ENCODE data around the gene DKK3. TPM values are rescaled to one million over a fixed set of nuclear protein-coding genes. Genes with fewer than 3 reads are reported as not detected.

The DKK3 gene
- total RNA-seq = 74.8 and 79.1 TPM in 2 replicates

DNA sequence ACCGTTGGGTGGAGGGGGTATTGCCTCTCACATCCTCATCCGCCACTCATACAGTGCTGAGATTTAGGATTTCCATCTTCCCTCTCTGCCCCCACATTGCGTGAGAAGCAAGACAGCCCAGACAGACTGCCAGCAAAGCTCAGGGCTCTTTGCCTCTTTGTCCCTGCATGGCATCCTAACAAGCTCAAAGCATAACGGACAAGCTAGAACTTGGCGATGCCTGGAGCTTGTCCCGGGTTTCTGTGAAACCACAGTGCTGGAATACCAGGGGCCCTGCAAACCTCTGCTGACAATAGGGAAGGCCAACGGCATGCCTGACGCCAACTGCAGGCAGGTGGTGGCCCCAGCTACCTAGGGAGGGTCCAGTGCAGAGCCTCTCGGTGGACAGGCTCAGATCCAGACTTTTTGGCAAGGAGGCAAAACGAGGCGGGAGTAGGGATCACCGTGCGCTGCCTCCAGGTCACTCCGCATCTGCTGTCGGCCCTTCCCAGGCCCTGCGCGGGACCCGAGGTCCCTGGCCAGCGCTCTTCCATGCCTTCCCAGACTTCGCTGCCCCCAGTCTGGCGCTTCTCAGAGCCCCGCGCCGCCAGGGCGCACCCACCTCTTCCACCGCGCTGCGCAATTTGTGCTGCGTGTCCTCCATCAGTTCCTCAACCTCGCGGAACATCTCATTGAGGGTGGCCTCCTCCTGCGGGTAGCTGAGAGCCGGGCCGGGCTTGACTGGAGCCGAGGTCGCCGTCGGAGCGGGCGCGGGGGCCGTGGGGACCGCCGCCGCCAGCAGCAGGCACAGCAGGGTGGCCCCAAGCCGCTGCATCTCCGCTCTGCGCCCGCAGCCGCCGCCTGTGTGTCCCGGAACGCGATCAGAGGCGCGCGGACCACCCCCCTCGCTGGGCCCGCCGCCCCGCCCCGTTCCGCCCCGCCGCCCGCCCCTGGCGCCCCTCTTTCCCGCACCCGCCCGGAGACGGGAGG is at the start of gene DKK3:
Gene DKK3 (minus strand): TSS at position 858 of the 969 bp plus-strand sequence. CDS start 44 bp downstream, at position 814.

Other genes starting within 250 kb of the DKK3 start
- gene USP47, start 166.7 kb downstream of the DKK3 start, total RNA-seq = 26.0 and 38.5 TPM in 2 replicates
- 67.3 and 81.2 TPM in 2 replicates for gene MICAL2, start 102.0 kb upstream of the DKK3 start, total RNA-seq